ENCODE measurements around the gene CTXND1.

- TF ChIP-seq TBP (IDR thresholded peaks at IDR 0.05; ENCODE audit: low read depth, low read length): no peak
- TF ChIP-seq CTCF (IDR thresholded peaks at IDR 0.05; ENCODE audit: control extremely low read depth in 1 of 3, insufficient read depth in 1 of 3, low read depth in 1 of 3, low read length in 3 of 3): no peak
- TF ChIP-seq CHD1 (IDR thresholded peaks at IDR 0.05; ENCODE audit: low read depth, low read length): no peak
- TF ChIP-seq POLR2AphosphoS5 (IDR thresholded peaks at IDR 0.05; ENCODE audit: low read depth, low read length): no peak
- TF ChIP-seq RAD21 (IDR thresholded peaks at IDR 0.05 in 1 of 2, conservative IDR thresholded peaks at IDR 0.05 in 1 of 2; ENCODE audit: low read depth in 2 of 2, low read length in 2 of 2): no peak
- no peak for TF ChIP-seq EZH2 (IDR thresholded peaks at IDR 0.05; ENCODE audit: low read depth, low read length, severe bottlenecking)
- TF ChIP-seq RFX5 (IDR thresholded peaks at IDR 0.05; ENCODE audit: borderline replicate concordance, low read depth, low read length): no peak
- TF ChIP-seq POLR2A (IDR thresholded peaks at IDR 0.05; ENCODE audit: control extremely low read depth in 1 of 2, low read depth in 2 of 2, low read length in 2 of 2): no peak
- TF ChIP-seq KDM5A (IDR thresholded peaks at IDR 0.05; ENCODE audit: low read length): no peak
- no peak for TF ChIP-seq ATF2 (IDR thresholded peaks at IDR 0.05; ENCODE audit: low read length)
- TF ChIP-seq EP300 (IDR thresholded peaks at IDR 0.05; ENCODE audit: borderline replicate concordance in 1 of 2, low read depth in 2 of 2, low read length in 2 of 2): no peak
Measured at GRCh38 chr15:80288131-80288530, 36.1 kb upstream of the CTXND1 start.

Data from H1 (cell line).